ENCODE measurements around the gene SETBP1. TPM values are rescaled to one million over a fixed set of nuclear protein-coding genes. Genes with fewer than 3 reads are reported as not detected.
A peak's percentile ranks its signal among the peaks of the same experiment; 100 is the strongest.

Gene SETBP1
- total RNA-seq, 1 experiment from 2014 or later = 4.0 TPM

GRCh38 chr18:44805643-44806042 is 125.0 kb downstream of the SETBP1 start:
- ChIA-PET CTCF (no interaction called here), POLR2A (no interaction called here)
- DNase-seq = no peak
- intact Hi-C loops (cut with micrococcal nuclease; ENCODE audit: unreplicated experiment) = no loop called here
- Histone ChIP-seq H3K4me3 (ENCODE audit: low read depth, low read length) (no peak overlapping the region), H3K4me1 (peaks cover 42% of the 10 kb centered on the region), H3K36me3 (ENCODE audit: control insufficient read depth, insufficient read depth, low read length) (no peaks in the 10 kb centered on the region), H3K9me3 (no peaks in the 10 kb centered on the region), H3K27me3 (replicated peaks; ENCODE audit: control insufficient read depth, insufficient read depth, low read length) (no peaks in the 10 kb centered on the region)
- H3K27ac Mint-ChIP-seq (ENCODE audit: unreplicated experiment) = no peak overlapping the region
- H3K36me3 Mint-ChIP-seq (ENCODE audit: insufficient read depth, unreplicated experiment) = no peaks in the 10 kb centered on the region
- H3K4me1 Mint-ChIP-seq (ENCODE audit: low read depth, unreplicated experiment) = peaks cover 28% of the 10 kb centered on the region
- no peak overlapping the region for H3K4me3 Mint-ChIP-seq (ENCODE audit: unreplicated experiment)
- no peak for TF ChIP-seq CTCF (IDR thresholded peaks at IDR 0.05; ENCODE audit: insufficient read depth in 1 of 2, low read depth in 1 of 2, low read length in 1 of 2, severe bottlenecking in 1 of 2, unreplicated experiment in 1 of 2)
- BruUV-seq (replicated peaks) = no TSS peak
- no peaks in the 10 kb centered on the region for H3K9me3 Mint-ChIP-seq (ENCODE audit: unreplicated experiment)
- no peaks in the 10 kb centered on the region for H3K27me3 Mint-ChIP-seq (ENCODE audit: insufficient read depth, unreplicated experiment)

GRCh38 chr18:44807766-44808165 is 127.1 kb downstream of the SETBP1 start:
- Mint-ChIP-seq H3K4me3 (ENCODE audit: unreplicated experiment) (no peak overlapping the region), H3K27me3 (ENCODE audit: insufficient read depth, unreplicated experiment) (no peaks in the 10 kb centered on the region), H3K27ac (ENCODE audit: unreplicated experiment) (peak overlapping the region; percentile 27), H3K9me3 (ENCODE audit: unreplicated experiment) (no peaks in the 10 kb centered on the region), H3K36me3 (ENCODE audit: insufficient read depth, unreplicated experiment) (no peaks in the 10 kb centered on the region), H3K4me1 (ENCODE audit: low read depth, unreplicated experiment) (peaks cover 18% of the 10 kb centered on the region)
- DNase-seq = peak; percentile 50 to 57
- Histone ChIP-seq H3K9me3 (no peaks in the 10 kb centered on the region), H3K27me3 (replicated peaks; ENCODE audit: control insufficient read depth, insufficient read depth, low read length) (no peaks in the 10 kb centered on the region), H3K36me3 (ENCODE audit: control insufficient read depth, insufficient read depth, low read length) (no peaks in the 10 kb centered on the region), H3K4me1 (peaks cover 41% of the 10 kb centered on the region), H3K4me3 (ENCODE audit: low read depth, low read length) (no peak overlapping the region)
- TF ChIP-seq CTCF (IDR thresholded peaks at IDR 0.05; ENCODE audit: insufficient read depth in 1 of 2, low read depth in 1 of 2, low read length in 1 of 2, severe bottlenecking in 1 of 2, unreplicated experiment in 1 of 2) = no peak
- CTCF ChIA-PET = no interaction called here
- intact Hi-C loops (cut with micrococcal nuclease; ENCODE audit: unreplicated experiment) = no loop called here
- BruUV-seq (replicated peaks) = no TSS peak
- POLR2A ChIA-PET = no interaction called here

GRCh38 chr18:44811572-44812125 is 131.0 kb downstream of the SETBP1 start:
- peaks cover 8% of the 10 kb centered on the region for H3K4me1 Mint-ChIP-seq (ENCODE audit: low read depth, unreplicated experiment)
- BruUV-seq (replicated peaks) = no TSS peak
- Histone ChIP-seq H3K27me3 (replicated peaks; ENCODE audit: control insufficient read depth, insufficient read depth, low read length) (no peaks in the 10 kb centered on the region), H3K4me1 (peaks cover 27% of the 10 kb centered on the region), H3K4me3 (ENCODE audit: low read depth, low read length) (no peak overlapping the region), H3K36me3 (ENCODE audit: control insufficient read depth, insufficient read depth, low read length) (no peaks in the 10 kb centered on the region), H3K9me3 (no peaks in the 10 kb centered on the region)
- H3K4me3 Mint-ChIP-seq (ENCODE audit: unreplicated experiment) = no peak overlapping the region
- no peaks in the 10 kb centered on the region for H3K9me3 Mint-ChIP-seq (ENCODE audit: unreplicated experiment)
- no peak for DNase-seq
- no peak overlapping the region for H3K27ac Mint-ChIP-seq (ENCODE audit: unreplicated experiment)
- TF ChIP-seq CTCF (IDR thresholded peaks at IDR 0.05; ENCODE audit: insufficient read depth in 1 of 2, low read depth in 1 of 2, low read length in 1 of 2, severe bottlenecking in 1 of 2, unreplicated experiment in 1 of 2) = no peak
- no peaks in the 10 kb centered on the region for H3K27me3 Mint-ChIP-seq (ENCODE audit: insufficient read depth, unreplicated experiment)
- POLR2A ChIA-PET = no interaction called here
- intact Hi-C loops (cut with micrococcal nuclease; ENCODE audit: unreplicated experiment) = no loop called here
- CTCF ChIA-PET = no interaction called here
- H3K36me3 Mint-ChIP-seq (ENCODE audit: insufficient read depth, unreplicated experiment) = no peaks in the 10 kb centered on the region
